ENCODE measurements around the gene C9orf43. TPM values are rescaled to one million over a fixed set of nuclear protein-coding genes. Genes with fewer than 3 reads are reported as not detected.

The C9orf43 gene
- total and polyA plus RNA-seq, 10 of the 15 experiments (the other 5 are each of a cell fraction or from before 2014, with no cell fraction given) = 0.08 to 0.79 (median 0.55) TPM

DNA sequence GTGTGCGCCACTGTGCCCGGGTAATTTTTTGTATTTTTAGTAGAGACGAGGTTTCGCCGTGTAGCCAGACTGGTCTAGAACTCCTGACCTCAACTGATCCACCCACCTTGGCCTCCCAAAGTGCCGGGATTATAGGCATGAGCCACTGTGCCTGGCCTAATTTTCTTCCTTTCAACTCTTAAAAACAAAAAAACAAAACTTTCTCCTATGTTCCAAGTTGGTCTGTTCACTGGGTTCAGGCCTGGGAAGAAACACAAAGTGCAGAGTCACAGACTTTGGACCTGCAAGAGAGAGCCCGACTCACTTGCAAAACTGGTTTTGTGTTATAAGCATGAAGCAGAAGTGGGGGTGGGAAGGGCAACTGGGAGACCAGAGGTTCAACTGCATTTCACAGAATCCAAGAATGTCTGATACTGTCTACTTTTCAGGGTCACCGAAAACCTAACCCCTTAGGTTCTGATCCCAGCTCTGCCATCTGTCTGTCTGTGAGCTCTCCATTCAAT lies 28.6 kb upstream of the C9orf43 start:
- ChIA-PET POLR2A (no interaction called here), CTCF (no interaction called here), RAD21 (ENCODE audit: unreplicated experiment) (interaction anchor here (1.5 kb wide), 1 partner anchor 28 kb away, joined by 4 read pairs; no protein-coding TSS in a partner anchor), SMC1A (ENCODE audit: uncharacterized antibody, unreplicated experiment) (interaction anchor here (0.6 to 1.5 kb wide), 2 partner anchors 110 to 162 kb away, joined by 3 read pairs; no protein-coding TSS in a partner anchor)
- no TSS peak for BruUV-seq (replicated peaks)
- Histone ChIP-seq H3K4me2 (ENCODE audit: control insufficient read depth, insufficient read depth) (no peak overlapping the region), H2AFZ (ENCODE audit: control insufficient read depth, low read depth, low read length) (no peak overlapping the region), H3K9me3 (replicated peaks; ENCODE audit: control insufficient read depth, insufficient read depth, low read length) (no peaks in the 10 kb centered on the region), H3K27ac (ENCODE audit: control insufficient read depth, insufficient read depth) (no peak overlapping the region), H4K20me1 (ENCODE audit: control insufficient read depth, insufficient read depth) (no peaks in the 10 kb centered on the region), H3K9ac (ENCODE audit: control insufficient read depth, insufficient read depth, low read length) (no peak overlapping the region), H3K79me2 (ENCODE audit: control insufficient read depth, insufficient read depth, low read length) (no peaks in the 10 kb centered on the region), H3K4me3 (no peak overlapping the region), H3K27me3 (replicated peaks in 1 of 2; ENCODE audit: control insufficient read depth in 2 of 2, insufficient read depth in 2 of 2, low read length in 1 of 2) (no peaks in the 10 kb centered on the region), H3K36me3 (ENCODE audit: control insufficient read depth in 2 of 2, insufficient read depth in 2 of 2, low read length in 1 of 2) (0 out of 4 replicates have a peak, but pooled peaks cover 0 to under 1% of the 10 kb centered on the region in 2 experiments), H3K4me1 (ENCODE audit: control insufficient read depth, insufficient read depth, low read length) (peaks cover 7% of the 10 kb centered on the region)
- in situ Hi-C loops (cut with MboI) = no loop called here
- TF ChIP-seq EP300 (IDR thresholded peaks at IDR 0.05; ENCODE audit: borderline replicate concordance in 1 of 2, control insufficient read depth in 1 of 2, low read depth in 2 of 2, low read length in 2 of 2) = no peak
- TF ChIP-seq ZSCAN29 (IDR thresholded peaks at IDR 0.05) = no peak
- 90% methylated on average over 8 of the region's 8 CpGs for WGBS (ENCODE audit: insufficient coverage, insufficient replicate concordance, low lambda C conversion rate, missing lambda C conversion rate)
- FAIRE-seq (no peak), DNase-seq (ENCODE audit: low read depth, low spot score) (no peak), ATAC-seq (no peak)
- intact Hi-C loops (cut with micrococcal nuclease; ENCODE audit: unreplicated experiment) = loop anchor here (5.0 kb wide), 1 partner anchor 160 kb away; the partner anchor contains the start of genes FKBP15 and SLC31A1

DNA sequence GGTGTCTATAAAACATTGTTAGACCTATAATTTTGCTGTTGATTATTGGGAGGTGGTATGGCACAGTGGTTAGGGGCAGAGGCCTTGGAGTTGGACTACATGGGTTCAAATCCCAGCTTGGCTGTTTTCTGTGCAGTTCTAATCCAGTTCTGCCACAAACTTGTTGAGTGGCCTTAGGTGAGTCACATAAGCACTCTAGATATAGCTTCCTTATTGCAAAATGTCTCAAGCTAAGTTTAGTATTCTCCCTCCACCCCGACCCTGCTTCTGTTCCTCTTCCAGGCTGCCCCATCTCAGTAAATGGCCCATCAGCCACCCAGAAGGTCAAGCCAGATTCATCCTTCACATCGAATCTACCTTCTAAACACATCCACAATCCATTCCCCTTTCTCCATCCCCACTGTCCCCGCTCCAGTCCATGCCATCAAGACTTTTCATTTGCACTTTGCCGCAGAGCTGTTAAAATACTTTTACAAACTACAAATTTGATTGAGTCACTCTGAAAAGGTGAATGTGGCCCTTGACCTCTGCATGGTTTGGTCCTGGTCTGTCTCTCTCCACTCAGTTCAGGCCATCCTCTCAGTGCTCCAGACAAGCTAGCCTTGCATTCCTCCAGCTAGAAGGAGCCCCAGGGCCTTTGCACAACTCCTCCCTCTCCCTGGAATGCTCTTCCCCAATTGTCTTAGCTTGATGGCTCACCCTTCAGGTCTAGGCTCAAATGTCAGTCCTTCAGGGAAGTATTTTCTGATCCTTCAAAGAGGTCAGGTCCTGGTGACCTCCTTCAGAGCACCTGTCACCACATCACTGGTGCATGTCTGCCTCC lies 23.8 kb upstream of the C9orf43 start:
- H3K27ac ChIP-seq (ENCODE audit: control insufficient read depth, insufficient read depth) = no peak overlapping the region
- no peaks in the 10 kb centered on the region for H3K4me1 ChIP-seq (ENCODE audit: control insufficient read depth, insufficient read depth, low read length)
- intact Hi-C loops (cut with micrococcal nuclease; ENCODE audit: unreplicated experiment) = no loop called here
- ATAC-seq (no peak), DNase-seq (ENCODE audit: low read depth, low spot score) (no peak), FAIRE-seq (no peak)
- H3K9me3 ChIP-seq (replicated peaks; ENCODE audit: control insufficient read depth, insufficient read depth, low read length) = no peaks in the 10 kb centered on the region
- WGBS (ENCODE audit: insufficient coverage, insufficient replicate concordance, low lambda C conversion rate, missing lambda C conversion rate) = 96% methylated on average over 4 of the region's 4 CpGs
- in situ Hi-C loops (cut with MboI) = no loop called here
- H3K9ac ChIP-seq (ENCODE audit: control insufficient read depth, insufficient read depth, low read length) = no peak overlapping the region
- no peaks in the 10 kb centered on the region for H3K27me3 ChIP-seq (replicated peaks in 1 of 2; ENCODE audit: control insufficient read depth in 2 of 2, insufficient read depth in 2 of 2, low read length in 1 of 2)
- BruUV-seq (replicated peaks) = TSS peak; percentile 88
- CTCF ChIA-PET = interaction anchor here (0.6 to 1.6 kb wide), 4 partner anchors 9 to 15 kb away, joined by 3 to 5 read pairs (median 4); partner anchors contain the start of gene ALAD
- POLR2A ChIA-PET = interaction anchor here (0.5 to 0.6 kb wide), 2 partner anchors 19 to 66 kb away, joined by 3 read pairs; no protein-coding TSS in a partner anchor
- H3K4me3 ChIP-seq = no peak overlapping the region
- no peak overlapping the region for H3K4me2 ChIP-seq (ENCODE audit: control insufficient read depth, insufficient read depth)
- no peak overlapping the region for H2AFZ ChIP-seq (ENCODE audit: control insufficient read depth, low read depth, low read length)
- no peaks in the 10 kb centered on the region; the same call in 1 of the 2 replicates for H4K20me1 ChIP-seq (ENCODE audit: control insufficient read depth, insufficient read depth)
- SMC1A ChIA-PET (ENCODE audit: uncharacterized antibody, unreplicated experiment) = interaction anchor here (1.1 to 1.3 kb wide), 2 partner anchors 9 to 11 kb away, joined by 3 read pairs; no protein-coding TSS in a partner anchor
- peaks cover 0 to 10% of the 10 kb centered on the region in 2 experiments; a peak in 3 of 4 replicates for H3K36me3 ChIP-seq (ENCODE audit: control insufficient read depth in 2 of 2, insufficient read depth in 2 of 2, low read length in 1 of 2)
- no peaks in the 10 kb centered on the region for H3K79me2 ChIP-seq (ENCODE audit: control insufficient read depth, insufficient read depth, low read length)
- RAD21 ChIA-PET (ENCODE audit: unreplicated experiment) = no interaction called here
- TF ChIP-seq HDAC6 (IDR thresholded peaks at IDR 0.05; ENCODE audit: unreplicated experiment) (no peak), SIN3A (IDR thresholded peaks at IDR 0.05; ENCODE audit: low read depth, low read length) (no peak), STAT1 (conservative IDR thresholded peaks at IDR 0.05) (no peak), MTA2 (IDR thresholded peaks at IDR 0.05; ENCODE audit: low read depth) (no peak)
- TF ChIP-seq, protein P1, sequence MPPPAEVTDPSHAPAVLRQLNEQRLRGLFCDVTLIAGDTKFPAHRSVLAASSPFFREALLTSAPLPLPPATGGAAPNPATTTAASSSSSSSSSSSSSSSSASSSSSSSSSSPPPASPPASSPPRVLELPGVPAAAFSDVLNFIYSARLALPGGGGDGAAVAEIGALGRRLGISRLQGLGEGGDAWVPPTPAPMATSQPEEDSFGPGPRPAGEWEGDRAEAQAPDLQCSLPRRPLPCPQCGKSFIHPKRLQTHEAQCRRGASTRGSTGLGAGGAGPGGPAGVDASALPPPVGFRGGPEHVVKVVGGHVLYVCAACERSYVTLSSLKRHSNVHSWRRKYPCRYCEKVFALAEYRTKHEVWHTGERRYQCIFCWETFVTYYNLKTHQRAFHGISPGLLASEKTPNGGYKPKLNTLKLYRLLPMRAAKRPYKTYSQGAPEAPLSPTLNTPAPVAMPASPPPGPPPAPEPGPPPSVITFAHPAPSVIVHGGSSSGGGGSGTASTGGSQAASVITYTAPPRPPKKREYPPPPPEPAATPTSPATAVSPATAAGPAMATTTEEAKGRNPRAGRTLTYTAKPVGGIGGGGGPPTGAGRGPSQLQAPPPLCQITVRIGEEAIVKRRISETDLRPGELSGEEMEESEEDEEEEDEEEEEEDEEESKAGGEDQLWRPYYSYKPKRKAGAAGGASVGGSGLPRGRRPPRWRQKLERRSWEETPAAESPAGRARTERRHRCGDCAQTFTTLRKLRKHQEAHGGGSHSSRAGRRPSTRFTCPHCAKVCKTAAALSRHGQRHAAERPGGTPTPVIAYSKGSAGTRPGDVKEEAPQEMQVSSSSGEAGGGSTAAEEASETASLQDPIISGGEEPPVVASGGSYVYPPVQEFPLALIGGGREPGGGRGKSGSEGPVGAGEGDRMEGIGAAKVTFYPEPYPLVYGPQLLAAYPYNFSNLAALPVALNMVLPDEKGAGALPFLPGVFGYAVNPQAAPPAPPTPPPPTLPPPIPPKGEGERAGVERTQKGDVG (CRISPR knock-in tag; IDR thresholded peaks at IDR 0.05) = no peak
- TF ChIP-seq, protein P2, sequence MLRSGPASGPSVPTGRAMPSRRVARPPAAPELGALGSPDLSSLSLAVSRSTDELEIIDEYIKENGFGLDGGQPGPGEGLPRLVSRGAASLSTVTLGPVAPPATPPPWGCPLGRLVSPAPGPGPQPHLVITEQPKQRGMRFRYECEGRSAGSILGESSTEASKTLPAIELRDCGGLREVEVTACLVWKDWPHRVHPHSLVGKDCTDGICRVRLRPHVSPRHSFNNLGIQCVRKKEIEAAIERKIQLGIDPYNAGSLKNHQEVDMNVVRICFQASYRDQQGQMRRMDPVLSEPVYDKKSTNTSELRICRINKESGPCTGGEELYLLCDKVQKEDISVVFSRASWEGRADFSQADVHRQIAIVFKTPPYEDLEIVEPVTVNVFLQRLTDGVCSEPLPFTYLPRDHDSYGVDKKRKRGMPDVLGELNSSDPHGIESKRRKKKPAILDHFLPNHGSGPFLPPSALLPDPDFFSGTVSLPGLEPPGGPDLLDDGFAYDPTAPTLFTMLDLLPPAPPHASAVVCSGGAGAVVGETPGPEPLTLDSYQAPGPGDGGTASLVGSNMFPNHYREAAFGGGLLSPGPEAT (IDR thresholded peaks at IDR 0.05; ENCODE audit: low read depth) = no peak
